ENCODE data around the gene SLC25A21.

- TF ChIP-seq, protein P1, sequence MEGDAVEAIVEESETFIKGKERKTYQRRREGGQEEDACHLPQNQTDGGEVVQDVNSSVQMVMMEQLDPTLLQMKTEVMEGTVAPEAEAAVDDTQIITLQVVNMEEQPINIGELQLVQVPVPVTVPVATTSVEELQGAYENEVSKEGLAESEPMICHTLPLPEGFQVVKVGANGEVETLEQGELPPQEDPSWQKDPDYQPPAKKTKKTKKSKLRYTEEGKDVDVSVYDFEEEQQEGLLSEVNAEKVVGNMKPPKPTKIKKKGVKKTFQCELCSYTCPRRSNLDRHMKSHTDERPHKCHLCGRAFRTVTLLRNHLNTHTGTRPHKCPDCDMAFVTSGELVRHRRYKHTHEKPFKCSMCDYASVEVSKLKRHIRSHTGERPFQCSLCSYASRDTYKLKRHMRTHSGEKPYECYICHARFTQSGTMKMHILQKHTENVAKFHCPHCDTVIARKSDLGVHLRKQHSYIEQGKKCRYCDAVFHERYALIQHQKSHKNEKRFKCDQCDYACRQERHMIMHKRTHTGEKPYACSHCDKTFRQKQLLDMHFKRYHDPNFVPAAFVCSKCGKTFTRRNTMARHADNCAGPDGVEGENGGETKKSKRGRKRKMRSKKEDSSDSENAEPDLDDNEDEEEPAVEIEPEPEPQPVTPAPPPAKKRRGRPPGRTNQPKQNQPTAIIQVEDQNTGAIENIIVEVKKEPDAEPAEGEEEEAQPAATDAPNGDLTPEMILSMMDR (IDR thresholded peaks at IDR 0.05) = no peak
- TF ChIP-seq POLR2A (IDR thresholded peaks at IDR 0.05) = no peak
Observed at GRCh38 chr14:37083599-37083998, 88.8 kb downstream of the SLC25A21 start.

All from lower leg skin (tissue), 3 donors.